HG02759 (cell line): Measurements from ENCODE around the gene KRTAP9-1.
"Not testable (repeated sequence)": the region's sequence is repeated elsewhere in the genome, so short reads cannot be mapped to it uniquely, and the experiment has no call there.

Experiments
- ATAC-seq: cut with Tn5 transposase; IDR thresholded peaks from one replicate; pipeline ENCODE4 v1.9.1; 2021; ENCODE audit warnings: mild to moderate bottlenecking, moderate library complexity; ENCODE audit not compliant: unreplicated experiment

Gene KRTAP9-1

DNA sequence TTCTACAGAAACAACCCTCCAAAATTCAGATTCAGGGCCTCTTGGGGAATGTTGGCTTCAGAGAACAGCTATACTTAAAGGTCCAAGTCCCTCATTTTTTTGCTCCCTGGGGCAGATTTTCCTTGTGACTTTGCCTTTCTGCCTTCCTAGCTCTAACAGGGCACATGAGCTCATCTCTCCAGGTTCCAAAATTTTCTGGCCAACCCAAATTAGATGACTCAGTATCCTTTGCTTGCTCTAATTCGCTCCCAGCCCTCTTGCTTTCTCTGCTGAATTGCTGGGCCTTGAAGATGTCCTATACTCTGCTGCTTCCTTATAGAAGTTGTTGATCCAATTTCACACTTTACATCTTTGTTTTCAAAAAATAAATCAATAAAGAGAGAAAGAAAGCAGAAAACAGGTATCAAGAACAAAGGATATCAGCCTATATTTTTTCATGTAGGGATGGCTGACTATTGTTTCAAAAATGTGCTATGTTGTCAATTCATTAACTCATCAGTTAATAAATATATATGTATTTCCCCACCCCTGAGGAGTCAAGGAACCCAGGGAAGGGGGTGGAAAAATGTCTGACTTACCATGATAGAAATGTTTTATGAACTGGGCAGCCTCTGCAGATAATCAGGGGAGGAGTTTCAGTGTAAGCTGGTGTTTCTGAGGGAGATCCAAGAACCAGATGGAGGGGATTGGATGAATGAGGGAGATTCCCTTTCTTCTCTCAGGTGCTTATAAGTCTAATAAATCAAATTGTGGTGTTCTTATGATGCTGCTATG is 10.7 kb upstream of the KRTAP9-1 start:
- no peak for ATAC-seq

DNA sequence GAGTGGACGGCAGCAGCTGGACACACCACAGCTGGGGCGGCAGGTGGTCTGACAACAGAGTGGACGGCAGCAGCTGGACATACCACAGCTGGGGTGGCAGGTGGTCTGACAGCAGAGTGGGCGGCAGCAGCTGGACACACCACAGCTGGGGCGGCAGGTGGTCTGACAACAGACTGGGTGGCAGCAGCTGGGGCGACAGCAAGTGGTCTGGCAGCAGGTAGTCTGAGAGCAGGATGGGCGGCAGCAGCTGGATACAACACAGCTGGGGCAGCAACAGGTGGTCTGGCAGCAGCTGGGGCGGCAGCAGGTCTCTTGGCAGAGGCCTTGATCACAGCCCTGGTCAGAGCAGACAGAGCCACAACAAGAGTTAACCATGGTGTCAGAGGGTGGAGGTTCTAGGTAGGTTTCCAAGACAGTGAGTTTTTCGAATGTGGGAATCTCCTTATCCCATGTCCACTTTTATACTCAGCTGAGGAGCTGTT is 5.2 kb upstream of the KRTAP9-1 start, which contains the start of gene KRTAP4-1:
KRTAP4-1 (minus strand) TSS at position 432 of the 482 bp plus-strand sequence; CDS start at position 375, 57 bp downstream.
- ATAC-seq, result no peak

DNA sequence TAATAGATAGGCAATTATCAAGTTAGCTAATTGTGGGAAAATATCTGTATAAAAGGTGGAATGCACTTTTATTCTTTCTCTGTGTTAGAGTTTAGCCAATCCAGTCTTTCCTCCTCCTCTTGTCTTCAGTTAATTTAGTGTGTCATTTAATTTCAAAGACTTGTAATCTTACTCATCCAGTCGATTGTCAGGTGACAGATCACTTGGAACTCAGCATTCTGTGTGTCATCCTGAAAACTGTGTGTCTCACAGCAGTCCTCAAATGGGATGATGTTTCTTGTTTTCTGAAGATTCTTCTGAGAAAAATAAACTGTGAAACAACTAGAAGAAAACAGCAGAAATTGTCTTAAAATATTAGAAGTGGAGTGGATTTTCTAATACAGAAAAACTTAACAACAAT is 4.7 kb upstream of the KRTAP9-1 start:
- no peak for ATAC-seq

GRCh38 chr17:41186872-41187271 is 2.8 kb upstream of the KRTAP9-1 start:
- no peak for ATAC-seq

- ATAC-seq, result no peak
Measured at GRCh38 chr17:41190328-41190727, 641 bp downstream of the KRTAP9-1 start.

DNA sequence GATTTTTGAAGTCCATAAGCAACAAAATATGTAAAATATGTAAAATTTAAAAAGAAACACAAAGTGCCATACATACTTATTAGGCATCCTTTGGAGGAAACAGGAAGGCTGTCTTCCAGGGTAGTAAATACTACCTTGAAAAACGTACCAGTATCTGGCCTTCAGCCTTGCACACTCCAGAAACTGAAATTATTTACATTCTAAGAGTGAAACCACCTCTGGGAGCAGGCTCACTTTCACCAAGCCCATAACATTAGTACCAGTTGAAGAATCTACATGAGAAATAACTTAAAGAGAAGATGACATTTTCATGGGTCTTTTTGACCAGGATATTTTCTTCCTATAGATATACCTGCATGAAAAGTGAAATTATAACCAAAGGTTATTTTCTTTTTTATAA is 6.4 kb downstream of the KRTAP9-1 start:
- ATAC-seq, result no peak

DNA sequence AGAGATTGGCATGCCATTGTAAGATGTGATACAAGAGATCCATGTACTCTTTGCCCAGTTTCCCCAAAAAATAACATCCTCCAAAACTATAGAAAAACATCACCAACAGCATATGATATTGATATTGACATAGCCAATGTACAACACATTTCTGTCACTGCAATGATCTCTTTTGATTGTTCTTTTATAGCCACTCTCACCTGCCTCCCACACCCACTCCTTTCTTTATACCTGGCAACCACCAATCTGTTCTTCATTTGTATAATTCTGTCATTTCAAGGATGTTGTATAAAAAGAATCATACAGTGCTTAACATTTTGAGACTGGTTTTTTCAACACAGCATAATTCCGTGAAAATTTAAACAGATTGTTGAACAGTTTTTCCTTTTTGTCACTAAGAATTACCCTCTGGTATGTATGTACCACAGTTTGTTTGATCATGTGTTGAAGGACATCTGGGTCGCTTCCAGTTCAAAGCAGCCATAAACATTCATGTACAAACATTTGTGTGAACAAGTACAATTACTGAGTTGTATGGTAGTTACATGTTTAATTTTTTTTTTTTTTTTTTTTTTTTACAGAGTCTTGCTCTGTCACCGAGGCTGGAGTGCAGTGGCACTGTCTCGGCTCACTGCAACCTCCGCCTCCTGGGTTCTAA is 9.9 kb downstream of the KRTAP9-1 start:
- ATAC-seq, result no peak

DNA sequence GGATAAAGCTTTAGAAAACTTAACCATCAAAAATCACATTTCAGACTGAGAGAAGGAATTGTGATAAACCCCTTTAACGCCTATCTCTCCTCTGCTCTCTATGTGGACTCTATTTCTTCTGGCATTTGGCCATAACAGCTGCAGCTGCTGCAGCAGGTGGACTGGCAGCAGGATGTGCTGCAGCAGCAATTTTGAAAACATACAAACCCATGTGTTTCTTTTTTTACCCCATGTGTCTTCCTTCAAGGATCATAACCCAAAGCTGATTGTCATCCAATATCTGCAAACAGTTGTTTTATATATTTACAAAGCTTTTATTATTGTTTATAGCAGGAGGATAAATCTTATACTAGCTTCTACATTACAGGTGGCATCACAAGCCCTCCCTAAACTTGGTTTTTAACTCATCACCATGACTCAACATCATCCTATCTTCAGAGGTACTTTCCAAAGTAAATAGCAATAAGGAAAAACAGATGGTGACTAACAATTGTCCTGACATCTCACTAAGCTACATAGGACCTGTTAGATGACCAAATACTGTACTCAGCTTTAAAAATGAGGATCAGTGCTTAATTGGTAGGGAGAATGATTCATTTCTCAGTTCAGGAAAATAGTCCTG is 22.3 kb downstream of the KRTAP9-1 start:
- no peak for ATAC-seq

- no peak for ATAC-seq
Measured at GRCh38 chr17:41212524-41213169, 23.0 kb downstream of the KRTAP9-1 start.

- ATAC-seq, result no peak
Measured at GRCh38 chr17:41215681-41216080, 26.0 kb downstream of the KRTAP9-1 start.

GRCh38 chr17:41223821-41224220 is 34.1 kb downstream of the KRTAP9-1 start:
- ATAC-seq, result no peak

- no peak for ATAC-seq
Measured at GRCh38 chr17:41226051-41226450, 36.4 kb downstream of the KRTAP9-1 start.

- ATAC-seq, result not testable (repeated sequence)
Measured at GRCh38 chr17:41226598-41227095, 37.0 kb downstream of the KRTAP9-1 start, which contains the start of gene KRTAP9-2. Gene KRTAP9-2, plus strand, starts transcription at chr17:41226648. Its CDS starts 7 bp downstream, at chr17:41226655.

- no peak for ATAC-seq
Measured at GRCh38 chr17:41230094-41230493, 40.4 kb downstream of the KRTAP9-1 start.

- ATAC-seq, result no peak
Measured at GRCh38 chr17:41231731-41232130, 42.0 kb downstream of the KRTAP9-1 start.

DNA sequence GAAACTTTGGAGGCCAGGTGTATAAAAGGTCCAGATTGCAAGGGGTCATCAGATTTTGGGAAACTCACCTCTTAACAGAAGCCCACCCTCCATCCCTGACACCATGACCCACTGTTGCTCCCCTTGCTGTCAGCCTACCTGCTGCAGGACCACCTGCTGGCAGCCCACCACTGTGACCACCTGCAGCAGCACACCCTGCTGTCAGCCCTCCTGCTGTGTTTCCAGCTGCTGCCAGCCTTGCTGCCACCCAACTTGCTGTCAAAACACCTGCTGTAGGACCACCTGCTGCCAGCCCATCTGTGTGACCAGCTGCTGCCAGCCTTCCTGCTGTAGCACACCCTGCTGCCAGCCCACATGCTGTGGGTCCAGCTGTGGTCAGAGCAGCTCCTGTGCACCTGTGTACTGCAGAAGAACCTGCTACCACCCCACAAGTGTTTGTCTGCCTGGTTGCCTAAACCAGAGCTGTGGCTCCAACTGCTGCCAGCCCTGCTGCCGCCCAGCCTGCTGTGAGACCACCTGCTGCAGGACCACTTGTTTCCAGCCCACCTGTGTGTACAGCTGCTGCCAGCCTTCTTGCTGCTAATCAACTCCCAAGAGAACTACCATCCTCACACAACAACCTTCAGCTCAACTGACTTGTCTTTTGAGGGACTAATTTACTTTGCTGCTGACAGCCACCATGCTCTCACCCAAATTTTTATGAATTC is 42.9 kb downstream of the KRTAP9-1 start, which contains the start of gene KRTAP9-3:
KRTAP9-3 (plus strand) TSS at position 51 of the 707 bp plus-strand sequence; CDS start at position 104, 53 bp downstream.
- ATAC-seq, result not testable (repeated sequence)

DNA sequence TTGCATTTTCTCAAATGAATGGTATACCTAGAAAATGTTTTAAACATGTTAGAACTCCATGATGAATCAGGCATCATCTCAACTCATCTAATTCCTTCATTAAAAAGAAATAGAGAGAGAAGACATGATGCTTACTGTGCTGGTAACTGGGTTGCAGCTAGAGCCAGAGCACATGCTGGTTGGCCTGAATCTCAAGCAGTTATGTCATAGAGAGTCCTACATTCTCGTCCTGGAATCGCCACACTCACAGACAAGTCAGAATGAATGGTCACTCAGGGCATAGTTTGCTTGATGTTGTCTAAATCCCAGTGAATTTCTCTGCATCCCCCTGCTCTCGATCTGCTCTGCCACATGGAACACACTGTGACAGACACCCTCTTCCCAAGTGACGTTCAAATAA is 47.4 kb downstream of the KRTAP9-1 start:
- ATAC-seq, result not testable (repeated sequence)

GRCh38 chr17:41237949-41238437 is 48.3 kb downstream of the KRTAP9-1 start, which contains the start of gene KRTAP9-8:
Gene KRTAP9-8, plus strand, starts transcription at chr17:41237999. Its CDS starts 53 bp downstream, at chr17:41238052.
- ATAC-seq, result not testable (repeated sequence)
